Measurements from ENCODE around the gene NFIX. TPM values are rescaled to one million over a fixed set of nuclear protein-coding genes. Genes with fewer than 3 reads are reported as not detected.

NFIX gene
- total RNA-seq, 2 donors from 2014 or later: 16.9 to 26.7 TPM

GRCh38 chr19:13097033-13097462 is 101.8 kb downstream of the NFIX start:
- Histone ChIP-seq H3K9me3 (no peaks in the 10 kb centered on the region), H3K4me1 (peaks cover 19% of the 10 kb centered on the region), H3K4me3 (no peak overlapping the region), H3K27ac (peak overlapping the region in 1 of 4 donors; percentile 78), H3K27me3 (peaks cover 0 to 10% of the 10 kb centered on the region in 2 donors), H3K36me3 (replicated peaks in 1 of 2; ENCODE audit: insufficient read depth in 1 of 2, low read depth in 2 of 2) (no peaks in the 10 kb centered on the region)
- ATAC-seq (no peak), DNase-seq (no peak)
- 27 to 41% methylated on average over 20 of the region's 20 CpGs for WGBS, 2 donors
- TF ChIP-seq POLR2A (IDR thresholded peaks at IDR 0.05): no peak
- TF ChIP-seq, protein P1, sequence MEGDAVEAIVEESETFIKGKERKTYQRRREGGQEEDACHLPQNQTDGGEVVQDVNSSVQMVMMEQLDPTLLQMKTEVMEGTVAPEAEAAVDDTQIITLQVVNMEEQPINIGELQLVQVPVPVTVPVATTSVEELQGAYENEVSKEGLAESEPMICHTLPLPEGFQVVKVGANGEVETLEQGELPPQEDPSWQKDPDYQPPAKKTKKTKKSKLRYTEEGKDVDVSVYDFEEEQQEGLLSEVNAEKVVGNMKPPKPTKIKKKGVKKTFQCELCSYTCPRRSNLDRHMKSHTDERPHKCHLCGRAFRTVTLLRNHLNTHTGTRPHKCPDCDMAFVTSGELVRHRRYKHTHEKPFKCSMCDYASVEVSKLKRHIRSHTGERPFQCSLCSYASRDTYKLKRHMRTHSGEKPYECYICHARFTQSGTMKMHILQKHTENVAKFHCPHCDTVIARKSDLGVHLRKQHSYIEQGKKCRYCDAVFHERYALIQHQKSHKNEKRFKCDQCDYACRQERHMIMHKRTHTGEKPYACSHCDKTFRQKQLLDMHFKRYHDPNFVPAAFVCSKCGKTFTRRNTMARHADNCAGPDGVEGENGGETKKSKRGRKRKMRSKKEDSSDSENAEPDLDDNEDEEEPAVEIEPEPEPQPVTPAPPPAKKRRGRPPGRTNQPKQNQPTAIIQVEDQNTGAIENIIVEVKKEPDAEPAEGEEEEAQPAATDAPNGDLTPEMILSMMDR (IDR thresholded peaks at IDR 0.05): no peak
- intact Hi-C loops (cut with DNase I): loop anchor here (5.0 kb wide), 1 partner anchor 120 kb away; no protein-coding TSS in a partner anchor

GRCh38 chr19:13097463-13098258 is 102.4 kb downstream of the NFIX start:
- H3K27ac ChIP-seq: peak overlapping the region in 1 of 4 donors; percentile 78

GRCh38 chr19:13098277-13099072 is 103.2 kb downstream of the NFIX start:
- intact Hi-C loops (cut with DNase I): loop anchor here (5.0 kb wide), 1 partner anchor 121 kb away; no protein-coding TSS in a partner anchor
- no peak for ATAC-seq
- no peaks in the 10 kb centered on the region for H3K36me3 ChIP-seq (replicated peaks in 1 of 2; ENCODE audit: insufficient read depth in 1 of 2, low read depth in 2 of 2)
- 6 to 9% methylated on average over 36 to 56 of the region's 58 CpGs for WGBS, 2 donors
- H3K9me3 ChIP-seq: no peaks in the 10 kb centered on the region
- no peak for DNase-seq
- TF ChIP-seq, protein P1 (IDR thresholded peaks at IDR 0.05): no peak
- TF ChIP-seq POLR2A (IDR thresholded peaks at IDR 0.05): no peak
- H3K27me3 ChIP-seq: peaks cover 0 to 10% of the 10 kb centered on the region in 2 donors
- no peak overlapping the region for H3K4me3 ChIP-seq
- peak overlapping the region in 2 of 4 donors; percentile 73 to 78 for H3K27ac ChIP-seq
- H3K4me1 ChIP-seq: peaks cover 31% of the 10 kb centered on the region

More at GRCh38 chr19:13097463-13098258, 102.4 kb downstream of the NFIX start:
- Histone ChIP-seq H3K36me3 (replicated peaks in 1 of 2; ENCODE audit: insufficient read depth in 1 of 2, low read depth in 2 of 2) (no peaks in the 10 kb centered on the region), H3K4me1 (peaks cover 24% of the 10 kb centered on the region), H3K4me3 (no peak overlapping the region), H3K9me3 (no peaks in the 10 kb centered on the region), H3K27me3 (peaks cover 0 to 10% of the 10 kb centered on the region in 2 donors)
- intact Hi-C loops (cut with DNase I): loop anchor here (5.0 kb wide), 1 partner anchor 120 kb away; no protein-coding TSS in a partner anchor
- ATAC-seq (no peak), DNase-seq (no peak)
- 10 to 24% methylated on average over 25 to 67 of the region's 69 CpGs for WGBS, 2 donors
- TF ChIP-seq, protein P1 (IDR thresholded peaks at IDR 0.05): no peak
- TF ChIP-seq POLR2A (IDR thresholded peaks at IDR 0.05): no peak

- DNase-seq (peak in 3 of 4 donors; percentile 49 to 76 (median 54)), ATAC-seq (no peak)
- TF ChIP-seq, protein P1 (IDR thresholded peaks at IDR 0.05): no peak
- TF ChIP-seq POLR2A (IDR thresholded peaks at IDR 0.05): peak in 1 of 3 donors; percentile 38
- intact Hi-C loops (cut with DNase I): loop anchor here (5.0 kb wide), 1 partner anchor 122 kb away; no protein-coding TSS in a partner anchor
- no peaks in the 10 kb centered on the region for H3K36me3 ChIP-seq (replicated peaks in 1 of 2; ENCODE audit: insufficient read depth in 1 of 2, low read depth in 2 of 2)
- no peak overlapping the region for H3K4me3 ChIP-seq
- peaks cover 31% of the 10 kb centered on the region for H3K4me1 ChIP-seq
- peaks cover 0 to 10% of the 10 kb centered on the region in 2 donors for H3K27me3 ChIP-seq
- no peaks in the 10 kb centered on the region for H3K9me3 ChIP-seq
- WGBS, 2 donors: 20 to 37% methylated on average over 1 to 52 of the region's 77 CpGs
- H3K27ac ChIP-seq: peak overlapping the region in 2 of 4 donors; percentile 73 to 78
Measured at GRCh38 chr19:13099073-13099999, 104.1 kb downstream of the NFIX start.

All from body of pancreas (tissue), 4 donors.